Activated CD4-positive, alpha-beta T cell treated with anti-CD3 and anti-CD28 coated beads, Interleukin-2, amount 50 U/mL, for 24 hours (primary cell): ENCODE measurements around the gene LCN6.

Source experiments
- DNase-seq, 2 donors: peaks; one replicate each; pipeline ENCODE4 v3.0.0-alpha.2; 2020; ENCODE audit warnings: low read depth in 1 of 2, low spot score in 1 of 2

The LCN6 gene

DNA sequence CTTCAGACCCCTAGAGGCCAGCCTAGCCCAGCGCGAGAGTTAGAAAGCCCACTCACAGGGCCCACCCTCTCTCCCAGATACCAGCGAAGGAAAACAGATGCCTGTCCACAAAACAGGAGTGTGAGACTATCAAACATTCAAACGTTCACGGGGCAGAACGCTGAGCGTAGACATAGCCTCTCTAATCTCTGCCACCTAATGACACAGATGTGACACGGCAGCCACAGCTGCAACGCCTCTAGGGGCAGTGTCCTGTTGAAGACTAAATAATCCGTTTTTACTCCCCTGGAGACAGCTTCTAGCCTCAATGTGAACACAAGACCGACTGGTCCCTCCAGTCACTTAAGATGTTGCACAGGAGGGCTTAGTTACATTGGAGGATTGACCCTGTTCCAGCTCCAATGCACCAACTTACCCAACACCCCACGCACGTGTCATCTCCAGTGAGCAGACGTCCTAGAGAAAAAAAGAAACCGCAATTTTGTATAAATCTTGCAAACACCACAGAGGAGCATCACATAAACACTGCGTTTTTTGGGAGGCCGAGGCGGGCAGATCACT is 21.6 kb downstream of the LCN6 start:
- no peak for DNase-seq

GRCh38 chr9:136726118-136726517 is 22.2 kb downstream of the LCN6 start:
- no peak for DNase-seq

DNA sequence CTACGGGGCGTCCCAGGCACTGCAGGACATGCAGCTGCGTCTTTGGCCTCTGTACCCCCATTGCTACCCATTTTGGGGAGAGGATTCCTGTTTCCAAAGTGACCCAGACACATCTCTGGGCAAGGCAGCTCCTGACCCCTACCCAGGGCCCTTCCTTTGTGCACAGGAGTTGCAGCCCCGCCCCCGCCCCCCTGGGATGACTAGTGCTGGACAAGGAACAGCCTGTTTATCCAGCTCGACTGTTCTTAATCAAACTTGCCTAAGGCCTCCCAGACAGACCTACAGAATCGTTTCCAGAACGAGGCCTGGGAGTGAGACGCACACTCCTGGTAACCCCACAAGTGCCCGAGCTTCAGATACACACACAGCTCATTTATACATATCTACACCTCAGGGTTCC is 22.7 kb downstream of the LCN6 start:
- no peak for DNase-seq

- no peak for DNase-seq
Measured at GRCh38 chr9:136724772-136725171, 23.6 kb downstream of the LCN6 start.

- no peak for DNase-seq
Measured at GRCh38 chr9:136723989-136724388, 24.3 kb downstream of the LCN6 start.

GRCh38 chr9:136723362-136723976 is 24.9 kb downstream of the LCN6 start:
- no peak for DNase-seq

DNA sequence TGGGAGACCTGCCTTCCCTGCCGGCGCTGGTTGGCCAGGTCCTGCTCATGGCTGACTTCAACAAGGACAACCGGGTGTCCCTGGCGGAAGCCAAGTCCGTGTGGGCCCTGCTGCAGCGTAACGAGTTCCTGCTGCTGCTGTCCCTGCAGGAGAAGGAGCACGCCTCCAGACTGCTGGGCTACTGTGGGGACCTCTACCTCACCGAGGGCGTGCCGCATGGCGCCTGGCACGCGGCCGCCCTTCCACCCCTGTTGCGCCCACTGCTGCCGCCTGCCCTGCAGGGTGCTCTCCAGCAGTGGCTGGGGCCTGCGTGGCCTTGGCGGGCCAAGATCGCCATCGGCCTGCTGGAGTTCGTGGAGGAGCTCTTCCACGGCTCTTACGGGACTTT is 25.4 kb downstream of the LCN6 start:
- no peak for DNase-seq

GRCh38 chr9:136722093-136722968 is 26.0 kb downstream of the LCN6 start:
- DNase-seq = no peak

- no peak for DNase-seq
Measured at GRCh38 chr9:136721339-136722092, 26.8 kb downstream of the LCN6 start.

GRCh38 chr9:136720898-136721338 is 27.4 kb downstream of the LCN6 start:
- DNase-seq = no peak

DNA sequence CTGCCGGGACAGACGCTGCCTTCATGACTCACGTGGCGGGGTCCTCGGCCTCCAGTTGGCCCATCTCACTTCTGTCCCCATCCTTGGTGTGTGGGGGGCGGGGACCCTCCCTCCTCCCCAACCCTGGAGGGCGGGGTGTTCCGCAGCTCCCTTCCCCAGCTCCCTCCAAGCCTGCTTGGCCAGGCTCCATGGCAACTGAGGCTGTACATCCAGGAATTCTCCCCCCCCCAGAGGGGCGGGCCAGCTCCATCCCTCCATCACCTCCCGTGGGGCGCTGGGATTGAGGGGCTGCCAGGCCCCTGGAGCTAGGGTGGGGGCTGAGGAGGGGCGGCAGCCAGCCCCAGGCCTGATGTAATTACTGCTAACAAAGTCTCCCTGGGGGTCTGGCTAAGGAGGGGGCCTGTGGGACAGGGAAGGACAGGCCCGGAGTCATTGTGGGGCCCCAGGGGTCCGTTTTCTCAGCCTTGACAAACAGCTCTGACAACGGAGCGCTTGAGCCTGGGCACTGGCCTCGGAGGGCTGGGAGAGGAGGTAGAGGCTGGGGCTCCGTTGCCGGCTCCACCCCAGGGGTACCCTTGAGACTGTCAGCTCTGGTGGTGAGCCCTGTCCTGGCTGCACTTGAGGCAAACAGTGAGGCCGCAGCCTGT is 28.0 kb downstream of the LCN6 start:
- no peak for DNase-seq

DNA sequence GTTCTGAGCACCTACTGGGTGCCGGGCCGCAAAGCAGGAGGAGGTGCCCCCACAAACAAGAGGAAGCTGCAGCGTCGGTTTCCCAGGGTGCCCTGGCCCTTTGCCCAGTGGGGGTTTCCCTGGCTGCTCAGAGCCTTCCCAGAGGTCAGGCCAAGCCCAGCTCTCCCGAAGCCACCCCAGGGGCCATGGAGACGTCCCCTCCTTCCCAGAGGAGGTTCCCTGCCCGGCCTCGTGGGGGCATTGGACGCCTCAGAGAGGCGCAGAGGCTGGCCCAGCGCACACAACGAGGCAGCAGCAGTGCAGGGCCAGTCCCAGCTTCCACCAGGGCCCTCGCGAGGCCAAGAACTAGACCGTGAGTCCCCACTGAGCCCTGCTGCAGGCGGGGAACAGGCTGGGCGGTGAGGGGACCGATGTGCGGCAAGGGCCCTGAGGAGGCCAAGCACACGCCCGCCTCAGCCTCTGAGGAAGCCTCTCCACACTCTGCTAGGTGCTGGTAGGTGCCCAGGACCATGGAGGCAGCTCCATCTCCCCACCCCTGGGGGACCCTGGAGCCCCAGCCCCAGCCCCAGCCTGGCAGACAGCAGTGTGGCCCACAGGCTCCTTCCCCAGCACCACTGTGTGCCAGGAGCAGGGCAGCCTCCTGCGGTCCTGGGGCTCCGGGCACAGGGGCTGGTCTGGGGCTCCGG is 29.0 kb downstream of the LCN6 start:
- no peak for DNase-seq

DNA sequence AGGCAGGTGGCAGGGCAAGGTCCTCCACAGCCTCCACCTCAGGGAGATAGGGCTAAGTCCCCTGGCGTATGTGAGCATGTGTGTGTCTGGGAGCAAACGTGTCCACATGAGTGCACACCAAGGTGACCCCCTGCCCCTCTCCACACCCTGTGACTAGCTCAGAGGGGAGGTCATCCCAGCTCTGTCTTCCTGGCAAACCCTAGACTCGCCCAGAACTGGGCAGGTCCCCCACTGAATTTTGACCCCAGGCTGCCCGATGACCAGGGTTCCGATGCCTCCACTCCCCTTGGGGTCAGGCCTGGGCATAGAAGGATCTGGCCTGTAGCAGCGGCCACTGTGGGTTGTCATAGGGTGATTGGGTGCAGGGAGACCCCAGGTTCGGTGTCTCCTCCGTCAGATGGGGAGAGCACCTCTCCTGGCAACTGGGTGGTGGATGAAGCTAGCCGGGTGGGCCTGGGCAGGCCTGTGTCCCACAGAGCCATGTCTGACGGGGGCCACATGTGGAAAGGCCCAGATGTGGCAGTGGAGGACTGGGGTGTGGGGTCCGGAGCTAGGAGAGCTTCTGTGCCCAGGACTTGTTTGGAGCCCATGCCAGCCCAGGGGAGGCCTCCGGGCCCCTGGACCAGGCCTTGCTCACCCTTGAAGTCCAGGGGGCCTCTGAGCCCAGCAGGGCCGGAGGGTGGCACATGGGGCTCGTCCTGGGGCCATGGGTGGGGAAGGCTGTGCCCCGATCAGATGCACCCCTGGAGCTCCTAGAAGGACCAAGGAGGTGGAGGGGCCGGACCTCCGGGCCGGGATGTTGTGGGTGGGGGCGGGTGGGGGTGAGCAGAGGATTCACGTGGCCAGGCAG is 29.8 kb downstream of the LCN6 start:
- no peak for DNase-seq

GRCh38 chr9:136717399-136717798 is 30.9 kb downstream of the LCN6 start:
- DNase-seq = no peak

GRCh38 chr9:136714893-136715274 is 33.4 kb downstream of the LCN6 start:
- DNase-seq = no peak

- no peak for DNase-seq
Measured at GRCh38 chr9:136714096-136714892, 34.0 kb downstream of the LCN6 start.

DNA sequence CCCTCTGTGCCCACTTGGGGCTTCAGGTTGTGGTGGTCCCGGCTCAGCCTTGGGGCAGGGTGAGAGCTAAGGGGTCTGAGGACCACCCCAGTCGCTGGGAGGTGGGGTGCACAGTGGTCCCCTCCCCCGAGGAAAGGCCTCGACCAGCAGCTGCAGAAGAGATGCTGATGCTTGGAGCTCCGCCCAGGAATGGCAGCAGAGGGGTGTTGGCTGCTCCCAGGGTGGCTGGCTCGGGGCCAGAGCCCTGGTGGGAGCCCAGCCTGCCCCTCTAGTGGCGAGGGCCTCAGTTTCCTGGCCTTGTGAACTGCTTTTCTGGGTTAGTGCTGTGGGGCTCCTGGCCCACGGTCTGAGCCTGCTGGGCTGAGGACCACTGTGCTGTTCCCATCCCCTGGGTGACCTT is 34.8 kb downstream of the LCN6 start:
- no peak for DNase-seq

DNA sequence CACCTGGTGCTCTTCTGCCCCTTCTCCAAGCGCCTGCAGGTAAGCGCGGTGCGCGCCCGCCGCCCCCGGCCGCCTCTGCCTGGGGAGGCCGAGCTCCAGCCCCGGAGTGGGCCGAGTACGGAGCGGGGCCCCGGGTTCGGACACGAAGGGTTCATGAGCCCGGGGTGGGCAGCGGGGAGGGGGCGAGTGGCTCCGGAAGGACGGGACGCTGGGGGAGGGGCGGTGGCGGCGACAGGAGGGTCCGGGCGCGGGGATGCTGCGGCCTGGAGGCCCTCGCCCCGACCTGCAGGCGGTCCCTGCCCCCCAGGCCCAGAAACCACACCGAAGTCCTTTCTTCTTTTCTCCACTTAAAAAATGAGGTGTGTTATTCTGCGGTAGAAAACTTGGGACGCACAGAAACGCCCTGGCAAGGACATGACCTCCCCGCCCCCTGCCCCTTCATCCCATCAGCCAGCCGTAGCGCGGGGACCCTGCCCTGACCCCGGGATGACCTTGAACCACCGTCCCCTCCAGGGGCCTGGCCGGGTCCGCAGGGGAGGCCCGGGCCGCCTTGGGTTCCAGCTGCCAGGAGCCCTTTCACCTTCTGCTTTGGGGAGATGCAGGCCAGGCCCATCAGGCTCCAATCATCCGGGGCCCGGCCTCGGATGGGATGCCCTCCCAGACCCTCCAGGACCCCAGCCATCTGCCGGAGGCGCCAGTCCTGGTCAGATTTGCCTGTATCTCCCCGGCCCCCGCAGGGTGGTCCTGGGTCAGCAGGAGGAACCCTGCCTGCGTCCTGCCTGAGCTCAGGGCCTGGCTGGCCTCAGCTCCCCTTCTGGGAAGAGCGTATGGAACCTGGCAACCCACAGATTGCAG is 35.4 kb downstream of the LCN6 start:
- DNase-seq = no peak
